K562 (cell line): ENCODE data around the gene RNASEH1. TPM values are rescaled to one million over a fixed set of nuclear protein-coding genes. Genes with fewer than 3 reads are reported as not detected.

Experiments used
- CREB1 ChIP-seq, 2 experiments: sonication (generic) in 1 of 2; formaldehyde crosslinking in 1 of 2; IDR thresholded peaks; 2 replicates each; pipeline versions ENCODE4 v1.6.1 to v1.8.0; 2012 to 2022; ENCODE audit warnings: inconsistent platforms in 1 of 2, mild to moderate bottlenecking in 1 of 2, missing genetic modification reagents in 1 of 2, moderate library complexity in 1 of 2
- GTF2A2 ChIP-seq: IDR thresholded peaks from 2 replicates; pipeline ENCODE4 v1.6.1; 2016; ENCODE audit warnings: mild to moderate bottlenecking, missing genetic modification characterization, missing compliant biosample characterization
- JUND ChIP-seq, 2 experiments: IDR thresholded peaks; 2 replicates in 1 of 2; 3 replicates in 1 of 2; pipeline ENCODE4 v1.6.1; 2011; ENCODE audit warnings: borderline replicate concordance in 2 of 2, low read depth in 2 of 2, low read length in 2 of 2, improper control_type of control experiment in 1 of 2, missing biosample characterization in 1 of 2, missing genetic modification characterization in 1 of 2, missing genetic modification reagents in 1 of 2
- KAT7 ChIP-seq: sonication (generic); formaldehyde crosslinking; IDR thresholded peaks from 2 replicates; pipeline ENCODE4 v1.8.0; 2022; ENCODE audit warnings: missing genetic modification reagents, mild to moderate bottlenecking, borderline replicate concordance
- KLF6 ChIP-seq: fragments of 250-450 bp; sonication (Bioruptor Pico); IDR thresholded peaks from 2 replicates; pipeline ENCODE4 v1.4.0; 2020; ENCODE audit warnings: mild to moderate bottlenecking, moderate library complexity, borderline replicate concordance
- POLR2AphosphoS2 ChIP-seq: IDR thresholded peaks from 2 replicates; pipeline ENCODE4 v1.6.1; 2012; ENCODE audit warnings: low read length, improper control_type of control experiment
- RBM14 ChIP-seq: fragments of 200-400 bp; formaldehyde crosslinking; IDR thresholded peaks from 2 replicates; pipeline ENCODE4 v1.6.1; 2018; ENCODE audit warnings: low read depth, mild to moderate bottlenecking, low read length, moderate library complexity, borderline replicate concordance; ENCODE audit not compliant: insufficient read depth
- SAFB ChIP-seq: fragments of 200-400 bp; formaldehyde crosslinking; IDR thresholded peaks from 2 replicates; pipeline ENCODE4 v1.6.1; 2017; ENCODE audit warnings: low read depth, low read length, borderline replicate concordance
- SMARCE1 ChIP-seq: fragments of 450-650 bp; IDR thresholded peaks from 2 replicates; pipeline ENCODE4 v1.7.1; 2016; ENCODE audit warnings: mild to moderate bottlenecking
- U2AF2 ChIP-seq: fragments of 200-400 bp; formaldehyde crosslinking; optimal IDR thresholded peaks from 2 replicates; pipeline ENCODE3; 2017; ENCODE audit warnings: low read depth, mild to moderate bottlenecking, low read length
- UBTF ChIP-seq, 2 experiments: IDR thresholded peaks; 2 replicates each; pipeline ENCODE4 v1.6.1; 2012; ENCODE audit warnings: improper control_type of control experiment in 2 of 2, low read depth in 2 of 2, low read length in 2 of 2, borderline replicate concordance in 1 of 2
- ZNF140 ChIP-seq: fragments of 250-450 bp; sonication (Bioruptor Pico); IDR thresholded peaks from 2 replicates; pipeline ENCODE4 v1.8.0; 2021; ENCODE audit warnings: moderate library complexity, mild to moderate bottlenecking, inconsistent platforms
- ZNF263 ChIP-seq: sonication (generic); formaldehyde crosslinking; IDR thresholded peaks from 2 replicates; pipeline ENCODE4 v1.8.0; 2022; ENCODE audit warnings: mild to moderate bottlenecking, missing genetic modification reagents, borderline replicate concordance
- ZNF354B ChIP-seq: fragments of 250-450 bp; sonication (Bioruptor Pico); IDR thresholded peaks from 2 replicates; pipeline ENCODE4 v1.4.0; 2020
- ZNF507 ChIP-seq: conservative IDR thresholded peaks from 2 replicates; pipeline ENCODE4 v1.6.1; 2017; ENCODE audit warnings: missing genetic modification characterization, missing compliant biosample characterization
- ZNF511 ChIP-seq: sonication (generic); formaldehyde crosslinking; IDR thresholded peaks from 2 replicates; pipeline ENCODE4 v1.8.0; 2022; ENCODE audit warnings: mild to moderate bottlenecking, missing genetic modification reagents
- ZNF76 ChIP-seq: fragments of 250-450 bp; sonication (Bioruptor Pico); IDR thresholded peaks from 2 replicates; pipeline ENCODE4 v1.4.0; 2020; ENCODE audit warnings: mild to moderate bottlenecking, moderate library complexity, borderline replicate concordance
- polyA plus RNA-seq, 8 experiments: library from polyadenylated mRNA; depleted of rRNA in 4 of 8; stranded (reverse) in 5 of 8; unstranded in 3 of 8; fragments of >200 nt; fragmentation: Nextera tagmentation in 2 of 8; fragmentation: Illumina TruSeq in 1 of 8; extraction: Ambion mirVana in 2 of 8; extraction: Trizol in 1 of 8; gene quantifications; 2 replicates each; pipeline versions ENCODE4 v1.2.1 to v1.2.3, GENCODE V29; 2011 to 2014; ENCODE audit warnings: inconsistent platforms in 1 of 8, missing spikeins in 1 of 8
- total RNA-seq, 7 experiments: library from RNA; depleted of rRNA in 6 of 7; stranded (reverse); fragments of >200 nt in 6 of 7; fragmentation: Illumina TruSeq in 2 of 7; extraction: Trizol in 2 of 7; gene quantifications; 2 replicates each; pipeline versions ENCODE4 v1.2.1 to v1.2.3, GENCODE V29; 2011 to 2021; ENCODE audit warnings: low replicate concordance in 1 of 7
- TF ChIP-seq, protein P1 (sequence below): fragments of 450-650 bp; IDR thresholded peaks from 2 replicates; pipeline ENCODE4 v1.6.1; 2017; ENCODE audit warnings: mild to moderate bottlenecking, moderate library complexity
- TF ChIP-seq, protein P2 (sequence below): fragments of 250-450 bp; sonication (Bioruptor Pico); IDR thresholded peaks from 2 replicates; pipeline ENCODE4 v1.4.0; 2020
- TF ChIP-seq, protein P3 (sequence below): fragments of 250-450 bp; sonication (Bioruptor Pico); IDR thresholded peaks from 2 replicates; pipeline ENCODE4 v1.8.0; 2022; ENCODE audit warnings: inconsistent platforms, mild to moderate bottlenecking, moderate library complexity, borderline replicate concordance

The RNASEH1 gene
- total and polyA plus RNA-seq, 9 of the 15 experiments (the other 6 are each of a cell fraction or from before 2014, with no cell fraction given), result 25.7 to 47.5 (median 42.8) TPM

DNA sequence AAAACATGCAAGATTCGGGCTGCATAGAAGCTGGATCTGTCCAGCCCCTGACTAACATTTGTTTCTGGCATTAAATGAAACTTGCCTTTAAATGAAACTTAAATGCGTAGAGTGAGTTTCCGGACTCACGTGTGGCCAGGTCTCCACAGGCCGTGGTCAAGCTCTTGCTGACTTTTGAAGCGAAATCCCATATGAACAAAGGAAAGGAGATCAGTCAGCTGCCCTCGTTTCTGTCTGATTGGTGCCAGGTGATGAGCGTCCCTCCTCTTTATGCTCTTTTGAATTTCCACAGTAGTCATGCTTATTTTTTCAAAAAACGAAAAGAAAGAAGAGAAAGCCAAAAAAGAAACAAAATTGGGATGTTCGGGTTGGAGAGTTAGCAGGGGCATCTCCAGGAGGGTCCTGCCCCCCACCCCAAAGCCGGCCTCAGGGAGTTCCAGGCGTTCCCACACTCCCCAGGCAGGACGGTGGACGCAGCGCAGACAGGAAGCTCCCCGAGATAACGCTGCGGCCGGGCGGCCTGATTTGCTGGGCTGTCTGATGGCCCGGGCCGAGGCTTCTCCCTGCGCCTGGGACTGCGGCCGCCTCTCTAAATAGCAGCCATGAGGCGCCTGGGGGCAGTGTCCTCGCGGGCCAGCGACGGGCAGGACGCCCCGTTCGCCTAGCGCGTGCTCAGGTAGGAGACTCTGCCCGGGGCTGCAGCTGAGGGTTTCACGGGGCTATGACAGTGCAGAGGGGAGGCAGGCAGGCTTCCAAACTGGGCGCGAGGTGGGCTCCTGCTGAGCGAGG lies 36.6 kb upstream of the RNASEH1 start, which contains the start of gene COLEC11 (continued):
- TF ChIP-seq SAFB (no peak), UBTF (IDR thresholded peaks at IDR 0.05; ENCODE audit: borderline replicate concordance in 1 of 2, low read depth in 2 of 2, low read length in 2 of 2) (peak; percentile 96 to 97; a peak in 3 of 4 replicates), KAT7 (CRISPR knock-in tag) (no peak; the same call in 1 of the 2 replicates), GTF2A2 (tag) (no peak), ZNF76 (CRISPR knock-in tag) (no peak), ZNF140 (CRISPR knock-in tag) (no peak), U2AF2 (no peak), SMARCE1 (peak; percentile 67; the same call in 1 of the 2 replicates), ZNF511 (CRISPR knock-in tag) (no peak), RBM14 (no peak), KLF6 (CRISPR knock-in tag) (no peak), JUND (IDR thresholded peaks at IDR 0.05; ENCODE audit: borderline replicate concordance, low read depth, low read length) (peak; percentile 38; the same call in 1 of the 2 replicates), JUND (tag; IDR thresholded peaks at IDR 0.05; ENCODE audit: borderline replicate concordance, low read depth, low read length) (no peak; the same call in 2 of the 3 replicates), CREB1 (IDR thresholded peaks at IDR 0.05) (no peak), CREB1 (CRISPR knock-in tag; IDR thresholded peaks at IDR 0.05) (no peak), ZNF507 (tag) (no peak), ZNF263 (no peak), ZNF354B (CRISPR knock-in tag) (no peak), POLR2AphosphoS2 (no peak)
- TF ChIP-seq, protein P1, sequence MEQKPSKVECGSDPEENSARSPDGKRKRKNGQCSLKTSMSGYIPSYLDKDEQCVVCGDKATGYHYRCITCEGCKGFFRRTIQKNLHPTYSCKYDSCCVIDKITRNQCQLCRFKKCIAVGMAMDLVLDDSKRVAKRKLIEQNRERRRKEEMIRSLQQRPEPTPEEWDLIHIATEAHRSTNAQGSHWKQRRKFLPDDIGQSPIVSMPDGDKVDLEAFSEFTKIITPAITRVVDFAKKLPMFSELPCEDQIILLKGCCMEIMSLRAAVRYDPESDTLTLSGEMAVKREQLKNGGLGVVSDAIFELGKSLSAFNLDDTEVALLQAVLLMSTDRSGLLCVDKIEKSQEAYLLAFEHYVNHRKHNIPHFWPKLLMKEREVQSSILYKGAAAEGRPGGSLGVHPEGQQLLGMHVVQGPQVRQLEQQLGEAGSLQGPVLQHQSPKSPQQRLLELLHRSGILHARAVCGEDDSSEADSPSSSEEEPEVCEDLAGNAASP, result no peak
- TF ChIP-seq, protein P2, sequence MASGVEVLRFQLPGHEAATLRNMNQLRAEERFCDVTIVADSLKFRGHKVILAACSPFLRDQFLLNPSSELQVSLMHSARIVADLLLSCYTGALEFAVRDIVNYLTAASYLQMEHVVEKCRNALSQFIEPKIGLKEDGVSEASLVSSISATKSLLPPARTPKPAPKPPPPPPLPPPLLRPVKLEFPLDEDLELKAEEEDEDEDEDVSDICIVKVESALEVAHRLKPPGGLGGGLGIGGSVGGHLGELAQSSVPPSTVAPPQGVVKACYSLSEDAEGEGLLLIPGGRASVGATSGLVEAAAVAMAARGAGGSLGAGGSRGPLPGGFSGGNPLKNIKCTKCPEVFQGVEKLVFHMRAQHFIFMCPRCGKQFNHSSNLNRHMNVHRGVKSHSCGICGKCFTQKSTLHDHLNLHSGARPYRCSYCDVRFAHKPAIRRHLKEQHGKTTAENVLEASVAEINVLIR (CRISPR knock-in tag), result no peak
- TF ChIP-seq, protein P3, sequence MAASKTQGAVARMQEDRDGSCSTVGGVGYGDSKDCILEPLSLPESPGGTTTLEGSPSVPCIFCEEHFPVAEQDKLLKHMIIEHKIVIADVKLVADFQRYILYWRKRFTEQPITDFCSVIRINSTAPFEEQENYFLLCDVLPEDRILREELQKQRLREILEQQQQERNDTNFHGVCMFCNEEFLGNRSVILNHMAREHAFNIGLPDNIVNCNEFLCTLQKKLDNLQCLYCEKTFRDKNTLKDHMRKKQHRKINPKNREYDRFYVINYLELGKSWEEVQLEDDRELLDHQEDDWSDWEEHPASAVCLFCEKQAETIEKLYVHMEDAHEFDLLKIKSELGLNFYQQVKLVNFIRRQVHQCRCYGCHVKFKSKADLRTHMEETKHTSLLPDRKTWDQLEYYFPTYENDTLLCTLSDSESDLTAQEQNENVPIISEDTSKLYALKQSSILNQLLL (CRISPR knock-in tag), result no peak
